ENCODE data around the gene CYP2D6. TPM values are rescaled to one million over a fixed set of nuclear protein-coding genes. Genes with fewer than 3 reads are reported as not detected.

Gene CYP2D6
- total and polyA plus RNA-seq, 2 of the 8 experiments (the other 6 are each of a cell fraction or from before 2014, with no cell fraction given), result 0.93 to 1.7 TPM

DNA sequence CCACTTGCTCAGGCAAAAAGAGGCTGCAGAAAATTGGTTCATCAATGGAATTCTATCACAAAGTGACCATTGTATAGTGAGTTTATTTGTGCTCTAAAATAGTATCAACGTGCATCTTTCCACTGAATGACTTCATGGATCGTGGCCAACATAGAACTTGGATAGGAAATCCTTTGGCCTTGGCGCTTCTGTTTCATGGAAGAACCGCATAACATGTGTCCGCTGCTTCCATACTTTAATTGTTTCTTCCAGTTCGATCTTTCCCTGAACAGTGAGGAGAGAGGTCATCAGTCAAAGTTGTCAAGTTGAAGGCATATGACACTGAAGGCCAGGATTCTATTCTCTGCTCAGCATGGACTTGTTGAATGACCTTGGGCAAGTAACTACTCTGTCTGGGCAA is 44.6 kb downstream of the CYP2D6 start:
- POLR2A ChIA-PET (ENCODE audit: partially characterized antibody), result no interaction called here
- Histone ChIP-seq H4K91ac (replicated peaks; ENCODE audit: insufficient read length, low read length) (no peak overlapping the region), H4K20me1 (replicated peaks in 1 of 2; ENCODE audit: control insufficient read depth in 1 of 2, insufficient read depth in 2 of 2, low read length in 2 of 2) (peaks cover 0 to 4% of the 10 kb centered on the region in 2 experiments), H3K27me3 (replicated peaks in 1 of 4; ENCODE audit: control insufficient read depth in 3 of 4, extremely low read depth in 1 of 4, insufficient read depth in 3 of 4, low read length in 3 of 4) (no peaks in the 10 kb centered on the region), H3K4me3 (ENCODE audit: extremely low read depth in 1 of 4, insufficient read depth in 2 of 4, low read depth in 3 of 4, low read length in 4 of 4) (no peak overlapping the region), H3K23ac (ENCODE audit: insufficient read length) (no peak overlapping the region), H3K56ac (replicated peaks; ENCODE audit: insufficient read length, low read depth, low read length) (no peak overlapping the region), H3K27ac (ENCODE audit: low read depth, low read length) (no peak overlapping the region), H3K18ac (ENCODE audit: extremely low read depth, low read length) (no peak overlapping the region), H3K14ac (ENCODE audit: insufficient read length) (no peak overlapping the region), H2AFZ (ENCODE audit: low read length) (no peak overlapping the region), H2BK5ac (ENCODE audit: low read depth, low read length) (no peak overlapping the region), H3K4me2 (ENCODE audit: insufficient read depth in 1 of 2, low read depth in 2 of 2, low read length in 2 of 2) (no peak overlapping the region), H3K9me3 (ENCODE audit: insufficient read depth in 2 of 2, low read depth in 1 of 2, low read length in 1 of 2) (no peaks in the 10 kb centered on the region; a peak in 1 of 4 replicates), H2BK12ac (ENCODE audit: low read depth, low read length) (no peak overlapping the region), H3K9ac (replicated peaks in 1 of 4; ENCODE audit: extremely low read depth in 1 of 4, low read depth in 3 of 4, low read length in 3 of 4) (no peak overlapping the region), H2BK15ac (ENCODE audit: low read length) (no peak overlapping the region), H3K79me2 (ENCODE audit: control insufficient read depth in 1 of 2, insufficient read depth in 2 of 2, low read length in 2 of 2) (peaks cover 7 to 17% of the 10 kb centered on the region in 2 experiments; a peak in 3 of 4 replicates), H3K79me1 (ENCODE audit: low read depth, low read length) (peaks cover 4% of the 10 kb centered on the region; the same call in 1 of the 2 replicates), H2BK120ac (replicated peaks; ENCODE audit: low read depth, low read length) (no peak overlapping the region), H2AK5ac (ENCODE audit: low read depth, low read length) (no peak overlapping the region), H2BK20ac (ENCODE audit: low read length) (no peak overlapping the region), H4K8ac (ENCODE audit: extremely low read depth, insufficient read depth, low read length) (no peak overlapping the region), H3K4ac (replicated peaks; ENCODE audit: insufficient read length, low read depth, low read length) (no peak overlapping the region), H3K4me1 (replicated peaks in 1 of 4; ENCODE audit: control insufficient read depth in 3 of 4, insufficient read depth in 4 of 4, low read length in 3 of 4) (no peaks in the 10 kb centered on the region), H4K5ac (ENCODE audit: insufficient read length, low read depth, low read length) (no peak overlapping the region), H3K23me2 (ENCODE audit: low read depth, low read length) (peaks cover 2% of the 10 kb centered on the region; the same call in 1 of the 2 replicates), H3K36me3 (ENCODE audit: control insufficient read depth in 2 of 4, insufficient read depth in 4 of 4, low read length in 3 of 4) (peaks cover 5 to 31% (median 27%) of the 10 kb centered on the region in 4 experiments)
- CTCF ChIA-PET (ENCODE audit: partially characterized antibody), result interaction anchor here (0.9 kb wide), 1 partner anchor 49 kb away, joined by 3 read pairs; no protein-coding TSS in a partner anchor
- WGBS, 2 experiments (ENCODE audit: extremely low coverage in 1 of 2, insufficient coverage in 1 of 2, insufficient read length in 1 of 2, insufficient replicate concordance in 2 of 2, low coverage in 1 of 2, low lambda C conversion rate in 2 of 2, missing lambda C conversion rate in 1 of 2), result 90% methylated on average over 6 of the region's 6 CpGs; no CpG with 5 or more reads in 1 of the 2 experiments
- DNase-seq (ENCODE audit: low read depth in 1 of 2, low spot score in 2 of 2), result no peak
- TF ChIP-seq TBP (IDR thresholded peaks at IDR 0.05; ENCODE audit: low read depth, low read length) (no peak), ATF3 (IDR thresholded peaks at IDR 0.05; ENCODE audit: insufficient read depth, low read depth, low read length) (no peak), SIX5 (IDR thresholded peaks at IDR 0.05; ENCODE audit: low read depth, low read length) (no peak), RFX5 (IDR thresholded peaks at IDR 0.05; ENCODE audit: borderline replicate concordance, low read depth, low read length) (no peak), E2F6 (IDR thresholded peaks at IDR 0.05) (no peak), ATF2 (IDR thresholded peaks at IDR 0.05; ENCODE audit: low read length) (no peak), BACH1 (IDR thresholded peaks at IDR 0.05; ENCODE audit: low read length) (no peak), NRF1 (IDR thresholded peaks at IDR 0.05; ENCODE audit: low read depth, low read length) (no peak), CBX5 (IDR thresholded peaks at IDR 0.05; ENCODE audit: low read depth, low read length) (no peak), TCF12 (IDR thresholded peaks at IDR 0.05; ENCODE audit: low read depth, low read length) (no peak), SRF (IDR thresholded peaks at IDR 0.05; ENCODE audit: low read depth, low read length) (no peak)
- FAIRE-seq, result no peak

Measured in H1 (cell line).